HG02885 (cell line): ENCODE results near the gene DLX4.

Source experiments
- ATAC-seq: cut with Tn5 transposase; IDR thresholded peaks from one replicate; pipeline ENCODE4 v1.9.1; 2021; ENCODE audit warnings: mild to moderate bottlenecking; ENCODE audit not compliant: unreplicated experiment, poor library complexity

The DLX4 gene

GRCh38 chr17:49997773-49998703 is 29.0 kb downstream of the DLX4 start:
- ATAC-seq = no peak

GRCh38 chr17:49998836-49999511 is 30.0 kb downstream of the DLX4 start:
- no peak for ATAC-seq

GRCh38 chr17:50003911-50004310 is 34.9 kb downstream of the DLX4 start:
- no peak for ATAC-seq

GRCh38 chr17:50009282-50009681 is 40.3 kb downstream of the DLX4 start:
- no peak for ATAC-seq

GRCh38 chr17:50013079-50013478 is 44.1 kb downstream of the DLX4 start:
- no peak for ATAC-seq

- ATAC-seq = no peak
These were observed 45.6 kb downstream of the DLX4 start for GRCh38 chr17:50014471-50015088.

- ATAC-seq = no peak
These were observed 46.2 kb downstream of the DLX4 start for GRCh38 chr17:50015146-50015545.

- no peak for ATAC-seq
These were observed 49.9 kb downstream of the DLX4 start for GRCh38 chr17:50018909-50019308.

- no peak for ATAC-seq
These were observed 52.0 kb downstream of the DLX4 start for GRCh38 chr17:50020841-50021599.

GRCh38 chr17:50021681-50022370 is 52.8 kb downstream of the DLX4 start:
- ATAC-seq = no peak

- no peak for ATAC-seq
These were observed 53.6 kb downstream of the DLX4 start for GRCh38 chr17:50022463-50023130.

- no peak for ATAC-seq
These were observed 54.5 kb downstream of the DLX4 start for GRCh38 chr17:50023520-50023919.
